Measurements from ENCODE around the gene WDR7.

DNA sequence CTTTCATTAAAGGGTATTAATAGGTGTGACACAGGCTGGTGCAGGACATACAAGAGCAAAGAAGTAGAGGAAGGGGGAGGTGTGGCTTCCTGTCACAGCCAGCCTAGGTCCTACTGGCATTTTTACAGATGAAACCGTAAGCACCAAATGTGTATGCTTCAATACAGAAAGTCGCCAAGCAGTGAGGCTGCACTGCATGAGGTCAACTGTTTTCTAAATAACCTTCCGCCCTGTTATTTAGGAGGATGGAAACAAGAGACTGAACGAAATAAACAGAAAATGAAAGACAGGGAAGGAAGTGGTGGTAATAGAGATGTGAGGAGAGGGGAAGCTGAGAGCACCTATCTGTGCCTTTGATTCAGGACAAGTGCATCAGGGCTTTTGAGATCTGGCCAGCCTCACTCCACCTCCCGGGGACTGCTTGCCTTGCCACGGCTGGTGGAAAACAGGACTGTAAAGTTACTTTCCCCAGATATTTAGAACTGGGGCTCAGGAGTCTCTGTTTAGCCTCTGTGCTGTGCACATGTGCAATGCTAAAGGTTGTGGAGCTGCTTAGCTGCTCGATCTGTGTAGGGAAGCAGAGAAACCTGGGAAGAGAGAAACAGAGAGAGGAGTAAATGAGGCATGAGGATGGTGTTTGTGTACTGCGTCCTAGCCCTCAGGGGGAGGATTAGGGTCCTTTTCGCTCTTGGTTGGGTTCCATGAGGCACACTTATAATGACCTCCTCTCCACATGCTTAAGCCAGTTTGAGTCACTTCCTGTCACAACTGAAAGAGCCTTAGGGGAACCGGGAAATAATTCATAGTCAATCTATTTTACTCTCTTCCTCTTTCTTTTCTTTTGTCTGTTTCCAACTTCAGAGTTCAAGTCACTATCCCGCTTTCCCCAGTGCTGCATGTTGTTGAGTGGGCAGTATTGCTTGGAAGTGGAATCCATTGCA is 433.4 kb downstream of the WDR7 start:
- TF ChIP-seq RAD21 (IDR thresholded peaks at IDR 0.05; ENCODE audit: low read depth) (no peak), SP1 (IDR thresholded peaks at IDR 0.05; ENCODE audit: low read depth) (no peak), POLR2AphosphoS5 (IDR thresholded peaks at IDR 0.05; ENCODE audit: low read depth, low read length) (no peak), CEBPB (IDR thresholded peaks at IDR 0.05; ENCODE audit: low read depth) (no peak)
- TF ChIP-seq, protein P1, sequence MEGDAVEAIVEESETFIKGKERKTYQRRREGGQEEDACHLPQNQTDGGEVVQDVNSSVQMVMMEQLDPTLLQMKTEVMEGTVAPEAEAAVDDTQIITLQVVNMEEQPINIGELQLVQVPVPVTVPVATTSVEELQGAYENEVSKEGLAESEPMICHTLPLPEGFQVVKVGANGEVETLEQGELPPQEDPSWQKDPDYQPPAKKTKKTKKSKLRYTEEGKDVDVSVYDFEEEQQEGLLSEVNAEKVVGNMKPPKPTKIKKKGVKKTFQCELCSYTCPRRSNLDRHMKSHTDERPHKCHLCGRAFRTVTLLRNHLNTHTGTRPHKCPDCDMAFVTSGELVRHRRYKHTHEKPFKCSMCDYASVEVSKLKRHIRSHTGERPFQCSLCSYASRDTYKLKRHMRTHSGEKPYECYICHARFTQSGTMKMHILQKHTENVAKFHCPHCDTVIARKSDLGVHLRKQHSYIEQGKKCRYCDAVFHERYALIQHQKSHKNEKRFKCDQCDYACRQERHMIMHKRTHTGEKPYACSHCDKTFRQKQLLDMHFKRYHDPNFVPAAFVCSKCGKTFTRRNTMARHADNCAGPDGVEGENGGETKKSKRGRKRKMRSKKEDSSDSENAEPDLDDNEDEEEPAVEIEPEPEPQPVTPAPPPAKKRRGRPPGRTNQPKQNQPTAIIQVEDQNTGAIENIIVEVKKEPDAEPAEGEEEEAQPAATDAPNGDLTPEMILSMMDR (IDR thresholded peaks at IDR 0.05 in 2 of 3, conservative IDR thresholded peaks at IDR 0.05 in 1 of 3; ENCODE audit: borderline replicate concordance in 1 of 3, insufficient read depth in 1 of 3, low read depth in 2 of 3, low read length in 2 of 3) = no peak
